ENCODE data around the gene ASNS.

Gene ASNS

DNA sequence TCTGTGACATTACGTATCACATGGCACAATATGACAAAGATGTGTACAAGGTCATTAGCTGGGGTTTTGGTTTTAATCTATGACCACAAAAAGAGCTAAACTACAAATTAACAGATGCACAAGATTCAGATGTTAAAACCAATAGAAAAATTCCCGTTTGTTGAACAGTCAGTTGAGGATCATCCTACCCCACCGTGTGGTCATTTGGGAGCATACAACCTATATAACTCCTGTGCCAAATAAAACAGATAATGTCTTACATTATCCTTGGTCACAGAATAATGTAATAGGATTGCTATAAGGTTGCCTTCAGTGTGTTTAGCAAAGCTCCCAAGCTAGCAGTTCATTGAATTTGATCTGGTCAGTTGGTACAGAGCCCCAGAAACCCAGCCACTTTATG, 28.2 kb downstream of the ASNS start:
- Histone ChIP-seq H3K36me3 (ENCODE audit: control insufficient read depth, insufficient read depth, low read length) (no peaks in the 10 kb centered on the region), H3K27me3 (replicated peaks; ENCODE audit: control insufficient read depth, insufficient read depth, low read length) (no peaks in the 10 kb centered on the region), H3K4me3 (replicated peaks; ENCODE audit: low read depth, low read length) (no peak overlapping the region)
- TF ChIP-seq, protein P1, sequence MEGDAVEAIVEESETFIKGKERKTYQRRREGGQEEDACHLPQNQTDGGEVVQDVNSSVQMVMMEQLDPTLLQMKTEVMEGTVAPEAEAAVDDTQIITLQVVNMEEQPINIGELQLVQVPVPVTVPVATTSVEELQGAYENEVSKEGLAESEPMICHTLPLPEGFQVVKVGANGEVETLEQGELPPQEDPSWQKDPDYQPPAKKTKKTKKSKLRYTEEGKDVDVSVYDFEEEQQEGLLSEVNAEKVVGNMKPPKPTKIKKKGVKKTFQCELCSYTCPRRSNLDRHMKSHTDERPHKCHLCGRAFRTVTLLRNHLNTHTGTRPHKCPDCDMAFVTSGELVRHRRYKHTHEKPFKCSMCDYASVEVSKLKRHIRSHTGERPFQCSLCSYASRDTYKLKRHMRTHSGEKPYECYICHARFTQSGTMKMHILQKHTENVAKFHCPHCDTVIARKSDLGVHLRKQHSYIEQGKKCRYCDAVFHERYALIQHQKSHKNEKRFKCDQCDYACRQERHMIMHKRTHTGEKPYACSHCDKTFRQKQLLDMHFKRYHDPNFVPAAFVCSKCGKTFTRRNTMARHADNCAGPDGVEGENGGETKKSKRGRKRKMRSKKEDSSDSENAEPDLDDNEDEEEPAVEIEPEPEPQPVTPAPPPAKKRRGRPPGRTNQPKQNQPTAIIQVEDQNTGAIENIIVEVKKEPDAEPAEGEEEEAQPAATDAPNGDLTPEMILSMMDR (IDR thresholded peaks at IDR 0.05; ENCODE audit: insufficient read depth, low read length, poor library complexity, severe bottlenecking): peak; percentile 5
- no peak for DNase-seq (ENCODE audit: extremely low read depth, insufficient read length)

DNA sequence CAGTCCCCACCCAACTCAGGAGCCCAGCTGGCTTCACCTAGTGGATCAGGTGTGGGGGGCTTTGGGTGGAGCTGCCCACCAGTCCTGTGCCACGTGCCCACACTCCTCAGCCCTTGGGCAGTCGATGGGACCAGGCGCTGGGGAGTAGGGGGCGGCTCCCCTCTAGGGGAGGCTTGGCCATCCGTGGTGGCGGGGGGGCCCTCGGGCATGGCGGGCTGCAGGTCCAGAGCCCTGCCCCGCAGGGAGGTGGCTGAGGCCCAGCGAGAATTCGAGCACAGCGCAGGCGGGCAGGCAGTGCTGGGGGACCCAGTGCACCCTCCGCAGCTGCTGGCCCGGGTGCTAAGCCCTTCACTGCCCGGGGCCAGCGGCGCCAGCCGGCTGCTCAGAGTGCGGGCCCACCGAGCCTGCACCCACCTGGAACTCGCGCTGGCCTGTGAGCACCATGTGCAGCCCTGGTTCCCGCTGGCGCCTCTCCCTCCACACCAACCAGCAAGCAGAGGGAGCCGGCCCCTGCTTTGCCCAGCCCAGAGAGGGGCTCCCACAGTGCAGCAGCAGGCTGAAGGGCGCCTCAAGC, 29.3 kb downstream of the ASNS start:
- Histone ChIP-seq H3K4me3 (replicated peaks; ENCODE audit: low read depth, low read length) (no peak overlapping the region), H3K36me3 (ENCODE audit: control insufficient read depth, insufficient read depth, low read length) (no peaks in the 10 kb centered on the region), H3K27me3 (replicated peaks; ENCODE audit: control insufficient read depth, insufficient read depth, low read length) (no peaks in the 10 kb centered on the region)
- TF ChIP-seq, protein P1 (IDR thresholded peaks at IDR 0.05; ENCODE audit: insufficient read depth, low read length, poor library complexity, severe bottlenecking): no peak
- no peak for DNase-seq (ENCODE audit: extremely low read depth, insufficient read length)

DNA sequence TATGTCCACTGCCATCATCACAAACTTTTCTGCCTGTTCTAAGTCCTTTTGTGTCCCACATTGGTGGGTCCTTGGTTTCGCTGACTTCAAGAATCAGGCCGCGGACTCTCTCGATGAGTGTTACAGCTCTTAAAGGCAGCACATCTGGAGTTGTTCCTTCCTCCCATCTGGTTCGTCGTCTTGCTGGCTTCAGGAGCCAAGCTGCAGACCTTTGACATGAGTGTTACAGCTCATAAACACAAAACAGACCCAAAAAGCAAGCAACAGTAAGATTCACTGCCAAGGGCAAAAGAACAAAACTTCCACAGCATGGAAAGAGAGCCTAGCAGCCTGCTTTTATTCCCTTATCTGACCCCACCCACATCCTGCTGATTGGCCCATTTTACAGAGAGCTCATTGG, 30.2 kb downstream of the ASNS start:
- H3K27me3 ChIP-seq (replicated peaks; ENCODE audit: control insufficient read depth, insufficient read depth, low read length): no peaks in the 10 kb centered on the region
- no peaks in the 10 kb centered on the region for H3K36me3 ChIP-seq (ENCODE audit: control insufficient read depth, insufficient read depth, low read length)
- no peak overlapping the region for H3K4me3 ChIP-seq (replicated peaks; ENCODE audit: low read depth, low read length)
- DNase-seq (ENCODE audit: extremely low read depth, insufficient read length): no peak
- TF ChIP-seq, protein P1 (IDR thresholded peaks at IDR 0.05; ENCODE audit: insufficient read depth, low read length, poor library complexity, severe bottlenecking): no peak

DNA sequence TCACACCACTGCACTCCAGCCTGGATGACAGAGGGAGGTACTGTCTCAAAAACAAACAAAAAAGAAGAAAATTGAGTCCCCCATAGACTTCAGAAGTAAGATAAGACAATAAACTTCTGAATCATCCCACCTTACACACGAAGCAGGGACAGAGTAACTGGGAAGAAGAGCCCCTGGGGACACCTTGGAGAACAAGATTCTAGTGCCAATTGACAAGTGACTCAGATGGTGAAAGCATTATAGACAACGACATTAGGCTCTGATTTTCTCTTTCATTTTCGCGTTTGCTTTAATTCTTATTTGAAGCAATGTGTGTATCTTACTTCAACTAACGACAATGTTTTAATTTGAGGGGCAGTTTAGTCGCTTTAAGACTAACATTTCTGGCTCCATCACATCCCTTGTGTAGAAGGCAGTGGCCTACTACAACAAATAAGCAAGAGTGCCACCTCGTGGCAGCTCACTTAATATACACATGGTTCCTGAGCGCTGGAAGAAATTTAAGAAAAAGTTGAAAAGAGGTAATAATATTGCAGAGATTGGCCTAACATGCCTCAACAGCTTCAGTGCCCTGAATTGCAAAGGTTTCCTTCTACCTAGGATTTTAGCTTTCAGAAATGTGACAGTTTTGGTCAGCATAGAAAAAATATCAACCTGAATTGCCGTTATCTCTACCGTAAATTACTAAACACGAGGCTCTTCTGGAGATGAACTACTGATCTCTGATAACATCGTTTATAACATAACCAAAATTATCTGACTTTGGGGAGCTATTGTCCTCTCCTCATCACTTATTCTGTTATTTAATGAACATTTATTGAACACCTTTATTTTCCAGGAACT, 36.7 kb downstream of the ASNS start:
- no peaks in the 10 kb centered on the region for H3K36me3 ChIP-seq (ENCODE audit: control insufficient read depth, insufficient read depth, low read length)
- H3K27me3 ChIP-seq (replicated peaks; ENCODE audit: control insufficient read depth, insufficient read depth, low read length): no peaks in the 10 kb centered on the region
- H3K4me3 ChIP-seq (replicated peaks; ENCODE audit: low read depth, low read length): no peak overlapping the region
- no peak for DNase-seq (ENCODE audit: extremely low read depth, insufficient read length)
- TF ChIP-seq, protein P1 (IDR thresholded peaks at IDR 0.05; ENCODE audit: insufficient read depth, low read length, poor library complexity, severe bottlenecking): peak; percentile 56

DNA sequence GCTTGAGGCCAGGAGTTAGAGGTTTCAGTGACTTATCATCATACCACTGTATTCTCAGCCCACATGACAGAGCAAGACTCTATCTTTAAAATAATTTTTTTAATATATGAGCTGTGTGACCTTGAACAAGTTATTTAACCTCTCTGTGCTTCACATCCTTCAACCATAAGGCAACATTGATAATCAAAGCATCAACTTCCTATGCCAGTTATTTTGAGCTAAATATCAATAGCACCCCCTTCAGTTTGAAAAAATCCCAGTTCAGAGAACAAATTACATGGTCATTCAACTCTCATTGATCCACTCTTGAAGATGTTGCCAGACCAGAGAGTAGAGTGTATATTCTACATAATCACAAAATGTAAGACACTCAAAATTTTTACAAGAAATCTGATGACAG, 53.0 kb downstream of the ASNS start:
- no peak for DNase-seq (ENCODE audit: extremely low read depth, insufficient read length)
- no peaks in the 10 kb centered on the region for H3K27me3 ChIP-seq (replicated peaks; ENCODE audit: control insufficient read depth, insufficient read depth, low read length)
- TF ChIP-seq, protein P1 (IDR thresholded peaks at IDR 0.05; ENCODE audit: insufficient read depth, low read length, poor library complexity, severe bottlenecking): peak; percentile 8

More for the DNA sequence above, 53.0 kb downstream of the ASNS start:
- no peaks in the 10 kb centered on the region for H3K36me3 ChIP-seq (ENCODE audit: control insufficient read depth, insufficient read depth, low read length)
- H3K4me3 ChIP-seq (replicated peaks; ENCODE audit: low read depth, low read length): no peak overlapping the region
